ENCODE measurements around the gene DPY30.

- no peak for TF ChIP-seq EZH2 (IDR thresholded peaks at IDR 0.05; ENCODE audit: borderline replicate concordance, low read length)
- TF ChIP-seq, protein P1, sequence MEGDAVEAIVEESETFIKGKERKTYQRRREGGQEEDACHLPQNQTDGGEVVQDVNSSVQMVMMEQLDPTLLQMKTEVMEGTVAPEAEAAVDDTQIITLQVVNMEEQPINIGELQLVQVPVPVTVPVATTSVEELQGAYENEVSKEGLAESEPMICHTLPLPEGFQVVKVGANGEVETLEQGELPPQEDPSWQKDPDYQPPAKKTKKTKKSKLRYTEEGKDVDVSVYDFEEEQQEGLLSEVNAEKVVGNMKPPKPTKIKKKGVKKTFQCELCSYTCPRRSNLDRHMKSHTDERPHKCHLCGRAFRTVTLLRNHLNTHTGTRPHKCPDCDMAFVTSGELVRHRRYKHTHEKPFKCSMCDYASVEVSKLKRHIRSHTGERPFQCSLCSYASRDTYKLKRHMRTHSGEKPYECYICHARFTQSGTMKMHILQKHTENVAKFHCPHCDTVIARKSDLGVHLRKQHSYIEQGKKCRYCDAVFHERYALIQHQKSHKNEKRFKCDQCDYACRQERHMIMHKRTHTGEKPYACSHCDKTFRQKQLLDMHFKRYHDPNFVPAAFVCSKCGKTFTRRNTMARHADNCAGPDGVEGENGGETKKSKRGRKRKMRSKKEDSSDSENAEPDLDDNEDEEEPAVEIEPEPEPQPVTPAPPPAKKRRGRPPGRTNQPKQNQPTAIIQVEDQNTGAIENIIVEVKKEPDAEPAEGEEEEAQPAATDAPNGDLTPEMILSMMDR (conservative IDR thresholded peaks at IDR 0.05 in 1 of 2, IDR thresholded peaks at IDR 0.05 in 1 of 2; ENCODE audit: extremely low read depth in 1 of 2, insufficient read depth in 1 of 2, low read depth in 1 of 2, low read length in 2 of 2) = no peak
Observed at GRCh38 chr2:32061430-32061829, 21.8 kb upstream of the DPY30 start.

Data from mammary epithelial cell (primary cell).